Measurements from ENCODE around the gene ZNF484. TPM values are rescaled to one million over a fixed set of nuclear protein-coding genes. Genes with fewer than 3 reads are reported as not detected.
"Not testable (repeated sequence)": the region's sequence is repeated elsewhere in the genome, so short reads cannot be mapped to it uniquely, and the experiment has no call there.

ZNF484 gene
- total RNA-seq, 6 experiments from 2014 or later = 1.6 to 3.7 (median 2.8) TPM

DNA sequence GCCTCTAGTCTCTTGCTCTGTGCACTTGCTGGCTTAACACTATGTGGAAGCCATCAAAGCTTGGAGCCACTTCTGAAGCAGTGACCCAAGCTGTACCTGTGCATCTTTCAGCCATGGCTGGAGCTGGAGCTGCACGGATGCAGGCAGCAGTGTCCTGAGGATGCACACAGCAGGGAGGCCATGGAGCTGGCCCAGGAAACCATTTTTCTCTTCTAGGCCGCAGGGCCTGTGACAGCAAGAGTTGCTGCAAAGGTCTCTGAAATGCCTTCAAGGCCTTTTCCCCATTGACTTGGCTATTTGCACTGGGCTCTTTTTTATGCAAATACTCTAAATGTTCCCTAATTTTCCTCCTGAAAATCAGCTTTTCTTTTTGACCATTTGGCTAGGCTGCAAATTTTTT is 12.9 kb upstream of the ZNF484 start:
- TF ChIP-seq, protein P1, sequence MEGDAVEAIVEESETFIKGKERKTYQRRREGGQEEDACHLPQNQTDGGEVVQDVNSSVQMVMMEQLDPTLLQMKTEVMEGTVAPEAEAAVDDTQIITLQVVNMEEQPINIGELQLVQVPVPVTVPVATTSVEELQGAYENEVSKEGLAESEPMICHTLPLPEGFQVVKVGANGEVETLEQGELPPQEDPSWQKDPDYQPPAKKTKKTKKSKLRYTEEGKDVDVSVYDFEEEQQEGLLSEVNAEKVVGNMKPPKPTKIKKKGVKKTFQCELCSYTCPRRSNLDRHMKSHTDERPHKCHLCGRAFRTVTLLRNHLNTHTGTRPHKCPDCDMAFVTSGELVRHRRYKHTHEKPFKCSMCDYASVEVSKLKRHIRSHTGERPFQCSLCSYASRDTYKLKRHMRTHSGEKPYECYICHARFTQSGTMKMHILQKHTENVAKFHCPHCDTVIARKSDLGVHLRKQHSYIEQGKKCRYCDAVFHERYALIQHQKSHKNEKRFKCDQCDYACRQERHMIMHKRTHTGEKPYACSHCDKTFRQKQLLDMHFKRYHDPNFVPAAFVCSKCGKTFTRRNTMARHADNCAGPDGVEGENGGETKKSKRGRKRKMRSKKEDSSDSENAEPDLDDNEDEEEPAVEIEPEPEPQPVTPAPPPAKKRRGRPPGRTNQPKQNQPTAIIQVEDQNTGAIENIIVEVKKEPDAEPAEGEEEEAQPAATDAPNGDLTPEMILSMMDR (IDR thresholded peaks at IDR 0.05) = no peak
- no peak for TF ChIP-seq POLR2A (IDR thresholded peaks at IDR 0.05)
- WGBS (ENCODE audit: insufficient coverage, low coverage, low lambda C conversion rate, missing lambda C conversion rate) = 83% methylated on average over 2 of the region's 2 CpGs

DNA sequence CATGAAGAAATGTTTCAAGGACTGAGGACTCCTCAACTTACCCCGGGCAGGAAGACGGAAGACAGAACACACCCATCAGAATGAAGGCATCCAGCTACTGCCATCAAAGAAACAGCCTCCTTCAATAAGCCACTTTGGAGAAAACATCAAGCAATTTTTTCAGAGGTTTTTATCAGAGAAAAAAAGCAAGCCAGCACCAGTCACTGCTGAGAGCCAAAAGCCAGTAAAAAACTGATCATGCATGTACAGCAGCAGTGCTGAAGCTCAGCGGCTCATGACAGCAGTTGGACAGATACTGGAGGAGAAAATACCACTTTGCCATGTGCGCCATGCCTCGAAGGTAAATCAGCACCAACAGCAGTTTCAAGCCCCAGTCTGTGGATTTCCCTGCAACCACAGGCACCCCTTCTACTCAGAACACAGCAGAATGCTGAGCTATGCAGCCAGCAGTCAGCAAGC is 10.1 kb upstream of the ZNF484 start:
- 75% methylated on average over 2 of the region's 5 CpGs for WGBS (ENCODE audit: insufficient coverage, low coverage, low lambda C conversion rate, missing lambda C conversion rate)
- no peaks in the 10 kb centered on the region for H3K4me1 ChIP-seq
- DNase-seq = no peak
- TF ChIP-seq, protein P1 (IDR thresholded peaks at IDR 0.05) = no peak
- TF ChIP-seq POLR2A (IDR thresholded peaks at IDR 0.05) = no peak
- no peaks in the 10 kb centered on the region for H3K36me3 ChIP-seq
- H3K27me3 ChIP-seq = no peaks in the 10 kb centered on the region
- intact Hi-C loops (cut with DNase I) = no loop called here
- no peaks in the 10 kb centered on the region for H3K9me3 ChIP-seq
- H3K27ac ChIP-seq = no peak overlapping the region
- H3K4me3 ChIP-seq = no peak overlapping the region
- no peak for ATAC-seq

More for the DNA sequence above, 12.9 kb upstream of the ZNF484 start:
- H3K4me1 ChIP-seq = no peaks in the 10 kb centered on the region
- DNase-seq = no peak
- no peaks in the 10 kb centered on the region for H3K27me3 ChIP-seq
- H3K36me3 ChIP-seq = no peaks in the 10 kb centered on the region
- H3K9me3 ChIP-seq = no peaks in the 10 kb centered on the region
- H3K4me3 ChIP-seq = no peak overlapping the region
- H3K27ac ChIP-seq = no peak overlapping the region
- intact Hi-C loops (cut with DNase I) = no loop called here
- no peak for ATAC-seq

DNA sequence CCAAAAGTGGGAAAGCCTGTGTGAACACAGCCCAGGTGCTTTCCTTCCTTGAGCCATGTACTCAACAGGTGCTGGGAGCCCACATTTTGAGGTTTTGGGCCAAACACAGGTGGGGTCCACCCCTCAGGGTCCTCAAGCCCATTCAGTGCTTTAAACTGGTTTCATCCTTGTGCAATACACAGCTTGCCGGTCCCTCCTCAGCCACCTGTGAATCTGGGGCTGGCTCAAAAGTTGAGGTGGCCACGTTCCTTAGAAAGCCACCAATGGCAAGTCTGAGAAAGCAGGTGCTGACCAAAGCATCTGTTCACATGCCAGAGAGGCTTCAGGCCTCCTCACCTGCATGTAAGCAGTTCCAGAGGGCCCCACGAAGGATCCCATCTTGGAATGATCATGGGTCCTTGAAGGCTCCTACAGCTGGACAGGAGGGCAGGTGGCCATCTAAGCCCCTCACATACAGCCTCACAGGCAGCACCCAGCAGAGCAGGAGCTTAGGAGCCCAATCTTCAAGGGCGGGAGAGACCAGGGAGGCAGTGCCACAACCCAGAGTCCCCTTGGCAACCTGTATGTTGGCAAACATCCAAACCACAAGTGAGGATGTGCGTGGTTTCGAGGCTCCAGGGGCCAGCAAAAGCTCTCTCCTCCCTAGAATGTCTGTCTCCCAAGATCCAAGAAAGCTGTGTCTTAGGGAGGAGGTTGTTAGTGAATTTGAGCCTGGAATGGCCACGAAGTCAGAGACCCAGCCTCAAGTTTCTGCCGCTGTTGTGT is 9.2 kb upstream of the ZNF484 start:
- H3K9me3 ChIP-seq; H3K27ac ChIP-seq; H3K4me3 ChIP-seq; H3K36me3 ChIP-seq; intact Hi-C loops (cut with DNase I); H3K27me3 ChIP-seq; ATAC-seq; H3K4me1 ChIP-seq; DNase-seq: not testable (repeated sequence)
- WGBS (ENCODE audit: insufficient coverage, low coverage, low lambda C conversion rate, missing lambda C conversion rate) = 40% methylated on average over 1 of the region's 8 CpGs

DNA sequence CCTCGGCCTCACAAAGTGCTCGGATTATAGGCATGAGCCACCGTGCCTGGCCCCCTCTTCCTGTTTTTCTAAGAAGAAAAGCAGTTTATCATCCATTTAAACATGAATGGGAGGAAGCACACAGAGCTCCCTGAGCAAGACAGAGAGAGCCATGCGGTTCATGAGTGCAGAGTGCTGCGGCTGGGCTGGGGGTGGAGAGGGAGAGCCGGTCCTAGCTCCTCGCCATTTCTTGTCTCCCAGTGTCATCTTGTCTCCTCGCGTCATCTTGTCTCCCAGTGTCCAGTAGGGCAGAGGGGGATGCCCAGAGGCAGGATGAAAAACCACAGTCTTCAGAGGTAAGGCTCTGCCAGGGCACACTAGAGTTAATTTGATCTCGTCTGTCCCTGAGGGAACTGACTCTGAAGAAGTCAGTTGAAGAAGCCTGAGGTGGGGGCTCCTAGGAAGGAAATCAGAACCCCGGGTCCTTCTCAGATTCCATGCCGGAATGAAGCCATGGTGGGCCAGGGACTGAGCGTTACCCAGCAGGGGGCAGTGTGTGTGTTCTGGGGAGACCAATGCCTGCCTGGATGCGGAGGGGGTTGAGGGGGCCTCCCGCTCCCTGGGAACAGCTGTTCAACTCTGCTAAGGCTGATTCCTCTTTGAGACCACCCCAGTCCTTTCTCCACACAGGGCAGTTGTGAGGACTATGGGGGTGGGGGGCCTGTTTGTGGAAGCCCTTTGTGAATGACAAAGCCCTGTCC is 6.0 kb upstream of the ZNF484 start:
- intact Hi-C loops (cut with DNase I); H3K4me1 ChIP-seq; ATAC-seq: not testable (repeated sequence)

DNA sequence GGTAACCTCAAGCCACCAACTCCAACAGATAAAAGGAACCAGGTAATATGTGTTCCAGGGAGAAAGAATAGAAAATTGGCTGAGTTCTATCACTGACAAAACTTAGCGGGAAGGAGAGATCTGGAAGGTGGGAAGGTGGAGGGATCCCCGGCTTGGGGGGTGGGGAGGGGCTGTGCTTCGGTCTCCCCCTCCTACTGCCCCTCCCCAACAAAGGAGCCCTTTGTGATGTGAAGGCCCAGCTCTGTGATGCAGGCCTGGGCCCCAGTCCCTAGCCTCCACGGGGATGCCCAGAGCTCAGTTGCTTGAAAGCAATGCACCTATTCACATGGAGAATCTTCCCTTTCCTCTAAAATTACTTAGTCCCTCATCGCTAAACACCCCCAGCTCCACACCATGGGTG is 4.4 kb upstream of the ZNF484 start:
- H3K27ac ChIP-seq = no peak overlapping the region
- ATAC-seq = no peak
- intact Hi-C loops (cut with DNase I) = no loop called here
- no peaks in the 10 kb centered on the region for H3K9me3 ChIP-seq
- H3K4me1 ChIP-seq = peaks cover 0 to 4% (median 0%) of the 10 kb centered on the region in 4 donors
- no peak for TF ChIP-seq POLR2A (IDR thresholded peaks at IDR 0.05)
- TF ChIP-seq, protein P1 (IDR thresholded peaks at IDR 0.05) = no peak
- no peaks in the 10 kb centered on the region for H3K27me3 ChIP-seq
- WGBS (ENCODE audit: insufficient coverage, low coverage, low lambda C conversion rate, missing lambda C conversion rate) = 70% methylated on average over 3 of the region's 5 CpGs
- no peaks in the 10 kb centered on the region for H3K36me3 ChIP-seq
- no peak for DNase-seq
- H3K4me3 ChIP-seq = no peak overlapping the region

More for the DNA sequence above, 6.0 kb upstream of the ZNF484 start:
- not testable (repeated sequence) for H3K4me3 ChIP-seq, DNase-seq, H3K27me3 ChIP-seq, H3K9me3 ChIP-seq, H3K36me3 ChIP-seq, H3K27ac ChIP-seq
- 61% methylated on average over 9 of the region's 15 CpGs for WGBS (ENCODE audit: insufficient coverage, low coverage, low lambda C conversion rate, missing lambda C conversion rate)

All from right lobe of liver (tissue), 6 donors.